ENCODE measurements around the gene C12orf42. TPM values are rescaled to one million over a fixed set of nuclear protein-coding genes. Genes with fewer than 3 reads are reported as not detected.

C12orf42 gene
- total and polyA plus RNA-seq, 8 donors: 0.11 to 0.20 TPM; not detected in 6

DNA sequence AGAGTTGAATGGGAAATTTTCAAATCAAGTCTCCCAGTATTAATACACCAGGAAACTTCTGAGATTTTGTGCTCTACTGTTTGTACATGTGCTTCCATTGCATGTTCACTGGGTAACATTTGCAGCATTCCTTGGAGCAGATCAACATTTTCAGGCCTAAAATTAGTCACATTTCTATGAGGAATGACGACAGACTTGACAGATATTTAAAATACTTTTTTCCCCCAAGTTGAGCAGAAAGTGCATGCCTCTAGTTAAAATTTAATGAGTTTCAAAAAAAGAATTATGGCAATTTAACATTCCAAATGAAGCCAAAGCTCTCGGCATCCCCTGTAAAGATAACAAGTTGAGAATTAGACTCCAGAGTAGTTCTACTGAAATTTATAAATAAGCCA is 72.3 kb downstream of the C12orf42 start:
- no peaks in the 10 kb centered on the region for H3K36me3 ChIP-seq
- no peak overlapping the region for H3K27ac ChIP-seq
- DNase-seq: no peak
- ATAC-seq: no peak
- H3K4me1 ChIP-seq: no peaks in the 10 kb centered on the region
- peaks cover 0 to 5% of the 10 kb centered on the region in 2 donors for H3K9me3 ChIP-seq
- H3K27me3 ChIP-seq: no peaks in the 10 kb centered on the region
- no peak for TF ChIP-seq CTCF (IDR thresholded peaks at IDR 0.05)
- H3K4me3 ChIP-seq: no peak overlapping the region
- intact Hi-C loops (cut with DNase I): no loop called here

DNA sequence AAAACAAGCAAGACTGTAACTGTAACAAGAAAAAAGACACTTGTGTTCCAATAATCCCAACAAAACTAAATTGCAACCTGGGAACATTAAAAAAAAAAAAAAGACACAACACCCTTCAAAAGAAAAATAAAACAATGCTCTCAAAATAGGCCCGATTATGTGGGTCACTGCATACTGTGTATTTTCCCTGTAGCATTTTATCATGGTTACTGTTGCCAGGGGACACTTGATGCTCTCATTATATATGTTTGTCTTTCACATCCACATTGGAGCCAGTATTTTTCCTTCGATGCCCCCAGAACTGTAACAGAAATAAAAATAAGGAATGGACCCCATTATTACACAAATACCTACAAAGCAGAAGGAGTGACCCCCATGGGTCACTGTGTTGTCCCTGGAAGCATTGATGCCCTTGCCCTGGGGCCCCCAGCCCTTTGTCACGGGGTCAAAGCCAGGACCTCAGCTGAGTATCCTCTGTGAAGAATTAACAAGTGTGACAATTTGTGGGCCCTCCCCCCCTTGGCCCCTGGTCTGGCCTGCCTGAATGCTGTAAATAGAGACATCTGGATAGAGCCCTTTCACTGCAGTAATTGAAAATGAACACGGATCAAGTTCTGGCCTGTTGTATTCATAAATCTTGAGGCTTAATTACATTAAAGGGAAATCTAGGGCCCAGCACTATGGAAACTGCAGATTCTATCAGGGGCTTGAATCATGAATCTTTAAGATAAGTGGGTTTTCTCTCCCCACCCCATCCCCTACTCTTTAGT is 72.8 kb downstream of the C12orf42 start:
- Histone ChIP-seq H3K27ac (no peak overlapping the region), H3K9me3 (peaks cover 0 to 5% of the 10 kb centered on the region in 2 donors), H3K4me3 (no peak overlapping the region), H3K4me1 (no peaks in the 10 kb centered on the region), H3K27me3 (no peaks in the 10 kb centered on the region), H3K36me3 (no peaks in the 10 kb centered on the region)
- no peak for TF ChIP-seq CTCF (IDR thresholded peaks at IDR 0.05)
- DNase-seq: no peak
- intact Hi-C loops (cut with DNase I): no loop called here
- no peak for ATAC-seq

DNA sequence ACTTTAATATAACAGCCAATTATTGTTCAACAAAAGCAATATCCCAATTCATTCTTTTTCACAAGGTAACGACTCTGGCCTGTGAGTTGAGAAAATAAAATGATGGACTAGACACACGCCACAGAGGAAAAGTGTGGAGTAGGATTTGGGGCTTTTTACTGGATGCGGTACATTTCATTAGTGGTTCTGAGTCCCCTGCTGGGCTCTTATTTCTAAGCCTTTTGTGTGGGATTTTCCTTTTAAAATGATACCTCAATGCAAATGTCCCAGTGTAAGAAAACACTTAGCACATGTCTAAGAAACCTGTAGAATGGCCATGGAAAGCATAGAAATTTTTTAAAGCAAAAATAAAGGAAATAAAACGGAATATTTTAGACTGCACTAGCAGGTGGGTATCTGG is 73.4 kb downstream of the C12orf42 start:
- H3K36me3 ChIP-seq: no peaks in the 10 kb centered on the region
- H3K27me3 ChIP-seq: no peaks in the 10 kb centered on the region
- no peak for DNase-seq
- peaks cover 0 to 1% of the 10 kb centered on the region in 2 donors for H3K9me3 ChIP-seq
- no peak for ATAC-seq
- no peaks in the 10 kb centered on the region for H3K4me1 ChIP-seq
- TF ChIP-seq CTCF (IDR thresholded peaks at IDR 0.05): no peak
- intact Hi-C loops (cut with DNase I): no loop called here
- no peak overlapping the region for H3K4me3 ChIP-seq
- no peak overlapping the region for H3K27ac ChIP-seq

GRCh38 chr12:103421402-103421801 is 74.4 kb downstream of the C12orf42 start:
- Histone ChIP-seq H3K36me3 (no peaks in the 10 kb centered on the region), H3K4me3 (no peak overlapping the region), H3K9me3 (no peaks in the 10 kb centered on the region), H3K27ac (no peak overlapping the region), H3K4me1 (no peaks in the 10 kb centered on the region), H3K27me3 (no peaks in the 10 kb centered on the region)
- intact Hi-C loops (cut with DNase I): no loop called here
- no peak for TF ChIP-seq CTCF (IDR thresholded peaks at IDR 0.05)
- DNase-seq: no peak
- ATAC-seq: no peak

DNA sequence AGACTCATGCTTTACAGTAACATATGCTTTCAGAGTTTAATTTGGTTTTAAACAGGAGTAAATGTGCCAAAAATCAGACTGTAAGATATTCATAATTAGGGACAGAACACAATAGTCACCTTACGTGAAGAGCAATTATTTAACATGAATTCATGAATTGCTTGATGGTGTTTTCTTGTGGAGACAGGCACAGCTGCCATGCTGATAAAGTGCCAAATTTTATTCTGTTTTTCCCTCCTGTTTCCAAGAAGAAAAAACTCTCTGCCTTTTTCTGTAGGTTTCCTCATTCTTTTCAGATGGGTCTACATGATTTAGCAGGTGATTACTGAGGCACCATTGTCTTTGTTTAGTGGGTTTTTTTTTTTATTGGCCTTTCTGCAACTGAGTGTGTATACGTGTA is 80.1 kb downstream of the C12orf42 start:
- TF ChIP-seq CTCF (IDR thresholded peaks at IDR 0.05): no peak
- DNase-seq (no peak), ATAC-seq (no peak)
- H3K36me3 ChIP-seq: no peaks in the 10 kb centered on the region
- no peak overlapping the region for H3K27ac ChIP-seq
- H3K4me3 ChIP-seq: no peak overlapping the region
- H3K9me3 ChIP-seq: no peaks in the 10 kb centered on the region
- intact Hi-C loops (cut with DNase I): no loop called here
- no peaks in the 10 kb centered on the region for H3K4me1 ChIP-seq
- H3K27me3 ChIP-seq: no peaks in the 10 kb centered on the region

All from left lung (tissue), 10 donors.